Heart left ventricle (tissue), 13 donors: ENCODE data around the gene RNF186.

Experiments used
- POLR2A ChIP-seq, 2 donors: fragments of 450-650 bp; IDR thresholded peaks; one replicate each; pipeline ENCODE4 v1.6.1; 2017; ENCODE audit warnings: antibody characterized with exemption in 2 of 2, mild to moderate bottlenecking in 2 of 2, moderate library complexity in 2 of 2
- TF ChIP-seq, protein P1 (sequence below), 12 donors: fragments of 200-600 bp; sonication (generic) in 4 of 12; IDR thresholded peaks; one replicate each; pipeline versions ENCODE4 v1.5.0 to v1.8.0; 2018 to 2022; ENCODE audit warnings: antibody characterized with exemption in 12 of 12, mild to moderate bottlenecking in 5 of 12
- donor health status: ischemic (EF 13 %, LVEDD 7.1; RV severe dilation, severe dysfunction).
- donor health status: DM: no; HTN: yes; CAD: no.
- donor health status: DM: no; HTN: no; CAD: no.
- donor health status: ischemic (EF 25% LVEDD 6.9; RV normal size, moderate dysfunction).
- donor health status: ischemic (EF 25% LVEDD 5.7; RV mildly dilated, moderate dysfunction).
- donor health status: ischemic (EF 35%, LVEDD 5.7; RV mildly dilated, moderate dysfunction).
- donor health status: nonischemic (EF 11% LVEDD 7.7; RV severe dilation, severe dysfunction).
- donor health status: DM: yes; HTN: yes; CAD: no.
- donor health status: PGD.
- donor health status: ischemic (EF 29% LVEDD 5.4; RV normal size, mild dysfunction).
- donor health status: nonischemic (EF 23%, LVEDD 6.1; RV moderate dilation, normal function).

DNA sequence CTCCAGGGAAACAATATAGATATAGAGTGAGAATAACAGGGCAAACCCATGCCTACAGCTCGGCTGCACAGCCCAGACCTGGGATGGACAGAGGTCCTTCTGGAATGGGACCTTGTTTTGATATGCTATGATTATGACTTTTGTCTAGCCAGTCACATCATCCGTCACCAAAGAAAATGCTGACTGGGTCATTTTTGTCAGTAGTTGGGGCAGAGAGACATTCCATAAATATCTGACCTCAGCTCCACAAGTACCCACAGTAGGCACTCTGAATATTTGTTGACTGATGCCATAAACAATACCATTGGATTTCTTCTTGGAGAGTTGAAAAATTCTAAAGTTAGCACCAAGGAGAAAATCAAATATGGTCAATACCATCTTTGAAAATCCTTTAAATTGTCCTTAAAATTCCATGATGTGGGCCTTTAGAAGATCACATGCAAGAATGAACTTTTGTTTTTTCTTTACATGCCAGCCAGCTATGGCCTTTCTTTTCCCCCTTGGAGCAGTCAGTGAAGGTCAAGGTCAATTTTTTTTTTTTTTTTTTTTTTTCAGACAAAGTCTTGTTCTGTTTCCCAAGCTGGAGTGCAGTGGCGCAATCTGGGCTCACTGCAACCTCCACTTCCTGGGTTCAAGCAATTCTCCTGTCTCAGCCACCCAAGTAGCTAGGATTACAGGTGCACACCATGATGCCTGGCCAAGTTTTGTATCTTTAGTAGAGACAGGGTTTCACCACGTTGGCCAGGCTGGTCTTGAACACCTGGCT is 22.7 kb downstream of the RNF186 start:
- TF ChIP-seq, protein P1, sequence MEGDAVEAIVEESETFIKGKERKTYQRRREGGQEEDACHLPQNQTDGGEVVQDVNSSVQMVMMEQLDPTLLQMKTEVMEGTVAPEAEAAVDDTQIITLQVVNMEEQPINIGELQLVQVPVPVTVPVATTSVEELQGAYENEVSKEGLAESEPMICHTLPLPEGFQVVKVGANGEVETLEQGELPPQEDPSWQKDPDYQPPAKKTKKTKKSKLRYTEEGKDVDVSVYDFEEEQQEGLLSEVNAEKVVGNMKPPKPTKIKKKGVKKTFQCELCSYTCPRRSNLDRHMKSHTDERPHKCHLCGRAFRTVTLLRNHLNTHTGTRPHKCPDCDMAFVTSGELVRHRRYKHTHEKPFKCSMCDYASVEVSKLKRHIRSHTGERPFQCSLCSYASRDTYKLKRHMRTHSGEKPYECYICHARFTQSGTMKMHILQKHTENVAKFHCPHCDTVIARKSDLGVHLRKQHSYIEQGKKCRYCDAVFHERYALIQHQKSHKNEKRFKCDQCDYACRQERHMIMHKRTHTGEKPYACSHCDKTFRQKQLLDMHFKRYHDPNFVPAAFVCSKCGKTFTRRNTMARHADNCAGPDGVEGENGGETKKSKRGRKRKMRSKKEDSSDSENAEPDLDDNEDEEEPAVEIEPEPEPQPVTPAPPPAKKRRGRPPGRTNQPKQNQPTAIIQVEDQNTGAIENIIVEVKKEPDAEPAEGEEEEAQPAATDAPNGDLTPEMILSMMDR (IDR thresholded peaks at IDR 0.05) = no peak
- no peak for TF ChIP-seq POLR2A (IDR thresholded peaks at IDR 0.05)
